Caco-2 (cell line): ENCODE data around the gene NDST1. TPM values are rescaled to one million over a fixed set of nuclear protein-coding genes. Genes with fewer than 3 reads are reported as not detected.

ENCODE experiments used
- BruUV-seq: library from RNA; stranded (reverse); fragments of 400-500 nt; replicated peaks from 2 replicates; lab custom pipeline; 2021; lab: Mats Ljungman, UMichigan
- CTCF ChIA-PET: fragments of 300-600 bp; sonication (Branson Sonifier 250); formaldehyde crosslinking; loops from one replicate; lab custom pipeline; 2022; ENCODE audit warnings: antibody characterized with exemption; lab: Charles Lee
- POLR2A ChIA-PET: fragments of 300-600 bp; sonication (Branson Sonifier 250); formaldehyde crosslinking; loops from one replicate; lab custom pipeline; 2022; ENCODE audit warnings: antibody characterized with exemption; lab: Charles Lee
- DNase-seq, 2 experiments: peaks; one replicate each; pipeline versions ENCODE4 v3.0.0 to v3.0.0-alpha.2; 2020 to 2022
- H3K27me3 ChIP-seq: replicated peaks from 2 replicates; pipeline ENCODE4 v1.6.0; 2011; ENCODE audit warnings: low read length; ENCODE audit not compliant: control insufficient read depth, insufficient read depth
- H3K36me3 ChIP-seq: 2 replicates; pipeline ENCODE4 v1.5.1; 2011; ENCODE audit warnings: low read length; ENCODE audit not compliant: control insufficient read depth, insufficient read depth
- H3K4me1 ChIP-seq: fragments of 250-450 bp; sonication (Bioruptor Pico); 2 replicates; pipeline ENCODE4 v1.5.1; 2020; ENCODE audit warnings: mild to moderate bottlenecking
- H3K4me3 ChIP-seq: 2 replicates; pipeline ENCODE4 v1.5.1; 2011; ENCODE audit warnings: low read depth, mild to moderate bottlenecking, control low read depth, low read length
- H3K9me3 ChIP-seq: fragments of 250-450 bp; sonication (Bioruptor Pico); 2 replicates; pipeline ENCODE4 v1.5.1; 2020; ENCODE audit warnings: mild to moderate bottlenecking, moderate library complexity
- H3K27ac Mint-ChIP-seq: one replicate; pipeline ENCODE4 v1.8.0; 2022; ENCODE audit warnings: mixed read lengths; ENCODE audit not compliant: unreplicated experiment
- H3K27me3 Mint-ChIP-seq: one replicate; pipeline ENCODE4 v1.8.0; 2022; ENCODE audit warnings: mixed read lengths; ENCODE audit not compliant: insufficient read depth, unreplicated experiment
- H3K36me3 Mint-ChIP-seq: one replicate; pipeline ENCODE4 v1.8.0; 2022; ENCODE audit warnings: mild to moderate bottlenecking, mixed read lengths; ENCODE audit not compliant: insufficient read depth, unreplicated experiment
- H3K4me1 Mint-ChIP-seq: one replicate; pipeline ENCODE4 v1.8.0; 2022; ENCODE audit warnings: low read depth, mixed read lengths; ENCODE audit not compliant: unreplicated experiment
- H3K4me3 Mint-ChIP-seq: one replicate; pipeline ENCODE4 v1.8.0; 2022; ENCODE audit warnings: mild to moderate bottlenecking, moderate library complexity, mixed read lengths; ENCODE audit not compliant: unreplicated experiment
- H3K9me3 Mint-ChIP-seq: one replicate; pipeline ENCODE4 v1.8.0; 2022; ENCODE audit warnings: mixed read lengths; ENCODE audit not compliant: unreplicated experiment
- intact Hi-C: fragments of 100-400 bp; cut with micrococcal nuclease; formaldehyde crosslinking; loops from one replicate; pipeline ENCODE4 v1.10.0; 2022; ENCODE audit not compliant: unreplicated experiment
- total RNA-seq: library from RNA; stranded (reverse); gene quantifications from 2 replicates; pipeline ENCODE4 v1.2.3, GENCODE V29; 2022
- TF ChIP-seq, protein P1 (sequence below), 2 experiments: fragments of 200-600 bp in 1 of 2; IDR thresholded peaks; 1 replicate in 1 of 2; 2 replicates in 1 of 2; pipeline versions ENCODE4 v1.5.1 to v1.8.0; 2011 to 2022; ENCODE audit warnings: antibody characterized with exemption in 1 of 2, control low read depth in 1 of 2, inconsistent platforms in 1 of 2, low read depth in 1 of 2, low read length in 1 of 2, mild to moderate bottlenecking in 1 of 2, moderate library complexity in 1 of 2; ENCODE audit not compliant: insufficient read depth in 1 of 2, severe bottlenecking in 1 of 2, unreplicated experiment in 1 of 2

The NDST1 gene
- total RNA-seq, 1 experiment from 2014 or later: 110 TPM

- Histone ChIP-seq H3K36me3 (no peaks in the 10 kb centered on the region), H3K4me3 (no peak overlapping the region), H3K4me1 (peaks cover 31% of the 10 kb centered on the region), H3K9me3 (no peaks in the 10 kb centered on the region), H3K27me3 (no peaks in the 10 kb centered on the region)
- POLR2A ChIA-PET: interaction anchor here (0.6 kb wide), 1 partner anchor 151 kb away, joined by 4 read pairs; no protein-coding TSS in a partner anchor
- Mint-ChIP-seq H3K4me3 (no peak overlapping the region), H3K27ac (no peak overlapping the region), H3K4me1 (peaks cover 12% of the 10 kb centered on the region), H3K9me3 (no peaks in the 10 kb centered on the region), H3K27me3 (no peaks in the 10 kb centered on the region), H3K36me3 (no peaks in the 10 kb centered on the region)
- DNase-seq: peak in 1 of 2 experiments; percentile 29
- CTCF ChIA-PET: no interaction called here
- intact Hi-C loops: no loop called here
- BruUV-seq: no TSS peak
- TF ChIP-seq, protein P1, sequence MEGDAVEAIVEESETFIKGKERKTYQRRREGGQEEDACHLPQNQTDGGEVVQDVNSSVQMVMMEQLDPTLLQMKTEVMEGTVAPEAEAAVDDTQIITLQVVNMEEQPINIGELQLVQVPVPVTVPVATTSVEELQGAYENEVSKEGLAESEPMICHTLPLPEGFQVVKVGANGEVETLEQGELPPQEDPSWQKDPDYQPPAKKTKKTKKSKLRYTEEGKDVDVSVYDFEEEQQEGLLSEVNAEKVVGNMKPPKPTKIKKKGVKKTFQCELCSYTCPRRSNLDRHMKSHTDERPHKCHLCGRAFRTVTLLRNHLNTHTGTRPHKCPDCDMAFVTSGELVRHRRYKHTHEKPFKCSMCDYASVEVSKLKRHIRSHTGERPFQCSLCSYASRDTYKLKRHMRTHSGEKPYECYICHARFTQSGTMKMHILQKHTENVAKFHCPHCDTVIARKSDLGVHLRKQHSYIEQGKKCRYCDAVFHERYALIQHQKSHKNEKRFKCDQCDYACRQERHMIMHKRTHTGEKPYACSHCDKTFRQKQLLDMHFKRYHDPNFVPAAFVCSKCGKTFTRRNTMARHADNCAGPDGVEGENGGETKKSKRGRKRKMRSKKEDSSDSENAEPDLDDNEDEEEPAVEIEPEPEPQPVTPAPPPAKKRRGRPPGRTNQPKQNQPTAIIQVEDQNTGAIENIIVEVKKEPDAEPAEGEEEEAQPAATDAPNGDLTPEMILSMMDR (IDR thresholded peaks at IDR 0.05; ENCODE audit: insufficient read depth in 1 of 2, low read depth in 1 of 2, low read length in 1 of 2, severe bottlenecking in 1 of 2, unreplicated experiment in 1 of 2): no peak
These were observed 68.0 kb downstream of the NDST1 start for GRCh38 chr5:150575745-150576448.

DNA sequence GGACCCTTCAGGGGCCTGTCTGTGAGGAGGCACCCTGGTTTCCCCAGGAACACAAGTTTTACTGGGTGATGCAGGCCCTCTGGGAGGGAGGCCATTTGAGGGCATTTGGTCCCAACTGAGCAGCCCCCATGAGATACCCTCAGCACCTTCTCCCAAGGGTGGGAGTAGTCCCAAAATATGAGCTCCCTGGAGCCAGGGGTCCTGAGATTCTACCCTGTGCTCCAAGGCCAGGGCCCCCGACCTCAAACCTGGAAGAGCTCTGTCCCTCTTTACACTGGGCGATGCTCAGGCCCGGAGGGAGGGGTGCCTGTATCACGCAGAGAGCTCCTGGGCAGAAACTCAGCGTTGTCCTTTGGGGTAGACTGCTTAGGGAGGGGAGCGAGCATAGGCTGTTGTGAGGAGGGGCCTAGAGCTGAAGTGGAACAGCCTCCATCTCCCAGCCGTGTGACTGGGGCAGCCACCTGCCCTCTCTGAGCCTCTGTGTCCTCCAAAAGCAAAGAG, 68.6 kb downstream of the NDST1 start:
- Histone ChIP-seq H3K9me3 (no peaks in the 10 kb centered on the region), H3K4me1 (peaks cover 37% of the 10 kb centered on the region), H3K27me3 (no peaks in the 10 kb centered on the region), H3K36me3 (no peaks in the 10 kb centered on the region), H3K4me3 (no peak overlapping the region)
- intact Hi-C loops: no loop called here
- TF ChIP-seq, protein P1 (IDR thresholded peaks at IDR 0.05; ENCODE audit: insufficient read depth in 1 of 2, low read depth in 1 of 2, low read length in 1 of 2, severe bottlenecking in 1 of 2, unreplicated experiment in 1 of 2): no peak
- Mint-ChIP-seq H3K36me3 (no peaks in the 10 kb centered on the region), H3K4me1 (peaks cover 13% of the 10 kb centered on the region), H3K9me3 (no peaks in the 10 kb centered on the region), H3K4me3 (no peak overlapping the region), H3K27ac (no peak overlapping the region), H3K27me3 (no peaks in the 10 kb centered on the region)
- ChIA-PET CTCF (interaction anchor here (0.6 kb wide), 1 partner anchor 36 kb away, joined by 3 read pairs; no protein-coding TSS in a partner anchor), POLR2A (interaction anchor here (0.7 kb wide), 1 partner anchor 16 kb away, joined by 3 read pairs; no protein-coding TSS in a partner anchor)
- BruUV-seq: no TSS peak
- DNase-seq: no peak

DNA sequence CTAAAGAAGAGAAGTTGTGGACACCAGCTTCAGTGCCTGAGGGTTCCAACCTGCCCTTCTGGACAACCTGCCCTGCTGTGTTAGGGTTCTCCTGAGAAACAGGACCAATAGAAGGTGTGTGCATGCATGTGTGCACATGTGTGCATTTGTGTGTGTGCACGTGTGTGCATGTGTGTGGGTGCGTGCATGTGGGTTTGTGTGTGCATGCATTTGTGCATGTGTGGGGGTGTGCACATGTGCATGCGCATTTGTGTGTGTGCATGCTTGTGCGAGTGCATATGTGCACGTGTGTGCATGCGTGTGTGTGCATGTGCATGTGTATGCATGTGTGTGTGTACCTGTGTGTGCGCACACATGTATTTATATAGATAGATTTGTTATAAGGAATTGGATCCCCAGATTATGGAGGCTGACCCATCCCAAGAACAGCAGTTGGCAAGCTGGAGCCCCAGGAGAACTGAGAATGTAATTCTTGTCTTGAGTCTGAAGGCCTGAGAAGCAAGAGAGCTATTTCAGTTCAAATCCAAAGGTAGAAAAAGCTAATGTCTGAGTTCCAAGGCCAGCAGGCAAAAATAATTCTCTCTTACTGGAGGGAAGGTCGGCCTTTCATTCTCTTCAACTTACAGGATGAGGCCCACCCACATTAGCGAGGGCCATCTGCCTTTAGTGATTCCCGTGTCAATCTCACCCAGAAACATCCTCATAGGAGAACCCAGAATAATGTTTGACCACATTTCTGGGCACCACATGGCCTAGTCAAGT, 69.6 kb downstream of the NDST1 start:
- H3K27ac Mint-ChIP-seq: no peak overlapping the region
- Histone ChIP-seq H3K4me3 (no peak overlapping the region), H3K9me3 (no peaks in the 10 kb centered on the region), H3K4me1 (peaks cover 45% of the 10 kb centered on the region), H3K36me3 (no peaks in the 10 kb centered on the region), H3K27me3 (no peaks in the 10 kb centered on the region)
- peaks cover 13% of the 10 kb centered on the region for H3K4me1 Mint-ChIP-seq
- H3K36me3 Mint-ChIP-seq: no peaks in the 10 kb centered on the region
- CTCF ChIA-PET: interaction anchor here (0.6 kb wide), 1 partner anchor 35 kb away, joined by 3 read pairs; no protein-coding TSS in a partner anchor
- TF ChIP-seq, protein P1 (IDR thresholded peaks at IDR 0.05; ENCODE audit: insufficient read depth in 1 of 2, low read depth in 1 of 2, low read length in 1 of 2, severe bottlenecking in 1 of 2, unreplicated experiment in 1 of 2): no peak
- no peak overlapping the region for H3K4me3 Mint-ChIP-seq
- H3K9me3 Mint-ChIP-seq: no peaks in the 10 kb centered on the region
- BruUV-seq: no TSS peak
- DNase-seq: peak in 1 of 2 experiments; percentile 8
- POLR2A ChIA-PET: no interaction called here
- intact Hi-C loops: no loop called here
- no peaks in the 10 kb centered on the region for H3K27me3 Mint-ChIP-seq
